GM12878 (cell line): Measurements from ENCODE around the gene POR. TPM values are rescaled to one million over a fixed set of nuclear protein-coding genes. Genes with fewer than 3 reads are reported as not detected.

ENCODE experiments used
- ATAC-seq: fragments of 200-7000 bp; cut with Tn5 transposase; 3 replicates; pipeline ENCODE4 v1.9.1; 2020; ENCODE audit warnings: mild to moderate bottlenecking, moderate library complexity
- BruUV-seq: library from RNA; stranded (reverse); fragments of 400-500 nt; replicated peaks from 2 replicates; lab custom pipeline; 2021; lab: Mats Ljungman, UMichigan
- CTCF ChIA-PET: fragments of 300-600 bp; sonication (Branson Sonifier 250); formaldehyde crosslinking; extraction: SDS; loops from one replicate; lab custom pipeline; 2021; ENCODE audit warnings: inconsistent platforms; lab: Yijun Ruan, JAX
- POLR2A ChIA-PET: fragments of 350-600 bp; formaldehyde crosslinking; extraction: SDS; loops from one replicate; lab custom pipeline; 2021; ENCODE audit warnings: inconsistent platforms; lab: Charles Lee
- RAD21 ChIA-PET: fragments of 300-600 bp; sonication (Branson Sonifier 250); formaldehyde crosslinking; loops from one replicate; lab custom pipeline; 2023; ENCODE audit warnings: antibody characterized with exemption; ENCODE audit not compliant: unreplicated experiment; lab: Charles Lee
- SMC1A ChIA-PET: fragments of 300-600 bp; sonication (Branson Sonifier 250); formaldehyde crosslinking; loops from one replicate; lab custom pipeline; 2023; ENCODE audit not compliant: unreplicated experiment, uncharacterized antibody; lab: Charles Lee
- DNase-seq: peaks from one replicate; pipeline ENCODE4 v3.0.0-alpha.2; 2011; ENCODE audit warnings: low read depth, low spot score
- FAIRE-seq: peaks from 3 replicates; lab custom pipeline; 2011; peaks lifted over from hg19 to GRCh38; lab: Jason Lieb, UNC
- H2AFZ ChIP-seq: 2 replicates; pipeline ENCODE4 v1.6.0; 2011; ENCODE audit warnings: low read depth, low read length, control low read depth; ENCODE audit not compliant: control insufficient read depth
- H3K27ac ChIP-seq: 2 replicates; pipeline ENCODE4 v1.5.1; 2011; ENCODE audit warnings: control low read depth; ENCODE audit not compliant: control insufficient read depth, insufficient read depth
- H3K27me3 ChIP-seq, 2 experiments: replicated peaks in 1 of 2; 2 replicates each; pipeline versions ENCODE4 v1.6.0 to v1.6.1; 2011; ENCODE audit warnings: low read length in 1 of 2; ENCODE audit not compliant: control insufficient read depth in 2 of 2, insufficient read depth in 2 of 2
- H3K36me3 ChIP-seq, 2 experiments: 2 replicates each; pipeline ENCODE4 v1.5.1; 2011; ENCODE audit warnings: low read length in 1 of 2; ENCODE audit not compliant: control insufficient read depth in 2 of 2, insufficient read depth in 2 of 2
- H3K4me1 ChIP-seq: 2 replicates; pipeline ENCODE4 v1.6.1; 2011; ENCODE audit warnings: mild to moderate bottlenecking, low read length, moderate library complexity, mixed read lengths; ENCODE audit not compliant: control insufficient read depth, insufficient read depth
- H3K4me2 ChIP-seq: 2 replicates; pipeline ENCODE4 v1.6.0; 2011; ENCODE audit warnings: control low read depth; ENCODE audit not compliant: control insufficient read depth, insufficient read depth
- H3K4me3 ChIP-seq: fragments of 200-600 bp; sonication (generic); 2 replicates; pipeline ENCODE4 v1.5.1; 2016
- H3K79me2 ChIP-seq: 2 replicates; pipeline ENCODE4 v1.6.0; 2011; ENCODE audit warnings: low read length; ENCODE audit not compliant: control insufficient read depth, insufficient read depth
- H3K9ac ChIP-seq: 2 replicates; pipeline ENCODE4 v1.8.0; 2011; ENCODE audit warnings: low read length, control low read depth, mixed read lengths; ENCODE audit not compliant: control insufficient read depth, insufficient read depth
- H3K9me3 ChIP-seq: replicated peaks from 3 replicates; pipeline ENCODE4 v1.5.1; 2011; ENCODE audit warnings: mild to moderate bottlenecking, low read length; ENCODE audit not compliant: control insufficient read depth, insufficient read depth
- H4K20me1 ChIP-seq: 2 replicates; pipeline ENCODE4 v1.6.0; 2011; ENCODE audit not compliant: control insufficient read depth, insufficient read depth
- CHD1 ChIP-seq: IDR thresholded peaks from 2 replicates; pipeline ENCODE4 v1.6.1; 2012; ENCODE audit warnings: low read depth, low read length, improper control_type of control experiment
- HDAC2 ChIP-seq: fragments of 200-600 bp; sonication (generic); IDR thresholded peaks from 2 replicates; pipeline ENCODE4 v1.6.1; 2017
- REST ChIP-seq: IDR thresholded peaks from 2 replicates; pipeline ENCODE4 v1.6.1; 2012; ENCODE audit warnings: mild to moderate bottlenecking, low read depth, low read length
- SMAD1 ChIP-seq: fragments of 450-650 bp; IDR thresholded peaks from 2 replicates; pipeline ENCODE4 v1.6.1; 2018; ENCODE audit warnings: mild to moderate bottlenecking, low read depth; ENCODE audit not compliant: partially characterized antibody
- STAT1 ChIP-seq: fragments of 450-650 bp; conservative IDR thresholded peaks from 2 replicates; pipeline ENCODE4 v1.6.1; 2014; ENCODE audit warnings: antibody characterized with exemption, mild to moderate bottlenecking
- ZSCAN29 ChIP-seq: fragments of 450-650 bp; IDR thresholded peaks from 2 replicates; pipeline ENCODE4 v1.6.1; 2017; ENCODE audit warnings: mild to moderate bottlenecking, moderate library complexity
- WGBS: methylation state at CpG from one replicate; pipeline ENCODE4 v1.1.6; 2016; ENCODE audit warnings: low lambda C conversion rate; ENCODE audit not compliant: insufficient replicate concordance, insufficient coverage; ENCODE audit errors: missing lambda C conversion rate; 5-methylcytosine and 5-hydroxymethylcytosine counted together
- in situ Hi-C: fragments of 300-500 bp; cut with MboI; formaldehyde crosslinking; loops from 9 replicates; pipeline ENCODE4 v1.14.3; 2018; ENCODE audit warnings: mixed read lengths
- intact Hi-C: fragments of 100-400 bp; cut with micrococcal nuclease; formaldehyde crosslinking; loops from one replicate; pipeline ENCODE4 v1.14.2; 2022; ENCODE audit not compliant: unreplicated experiment
- polyA plus RNA-seq, 11 experiments: library from polyadenylated mRNA; depleted of rRNA in 4 of 11; unstranded in 6 of 11; stranded (reverse) in 5 of 11; fragments of >200 nt; fragmentation: Nextera tagmentation in 4 of 11; fragmentation: Illumina TruSeq in 1 of 11; extraction: Ambion mirVana in 4 of 11; extraction: Trizol in 1 of 11; gene quantifications; 1 replicate in 1 of 11; 2 replicates in 10 of 11; pipeline versions ENCODE4 v1.2.1 to v1.2.3, GENCODE V29; 2011 to 2016; ENCODE audit warnings: inconsistent platforms in 2 of 11, missing spikeins in 2 of 11, low read depth in 1 of 11
- total RNA-seq, 4 experiments: library from RNA; depleted of rRNA in 3 of 4; stranded (reverse); fragments of >200 nt in 3 of 4; fragmentation: Illumina TruSeq in 1 of 4; extraction: Trizol in 1 of 4; gene quantifications; 2 replicates each; pipeline versions ENCODE4 v1.2.1 to v1.2.3, GENCODE V29; 2013 to 2021
- TF ChIP-seq, protein P1 (sequence below): fragments of 450-650 bp; formaldehyde crosslinking; IDR thresholded peaks from 2 replicates; pipeline ENCODE4 v1.4.0; 2020; ENCODE audit warnings: mild to moderate bottlenecking, moderate library complexity
- TF ChIP-seq, protein P2 (sequence below): fragments of 450-650 bp; IDR thresholded peaks from 2 replicates; pipeline ENCODE4 v1.6.1; 2017; ENCODE audit warnings: mild to moderate bottlenecking, moderate library complexity

POR gene
- total and polyA plus RNA-seq, 10 of the 15 experiments (the other 5 are each of a cell fraction or from before 2014, with no cell fraction given) = 2.2 to 75.8 (median 35.9) TPM

DNA sequence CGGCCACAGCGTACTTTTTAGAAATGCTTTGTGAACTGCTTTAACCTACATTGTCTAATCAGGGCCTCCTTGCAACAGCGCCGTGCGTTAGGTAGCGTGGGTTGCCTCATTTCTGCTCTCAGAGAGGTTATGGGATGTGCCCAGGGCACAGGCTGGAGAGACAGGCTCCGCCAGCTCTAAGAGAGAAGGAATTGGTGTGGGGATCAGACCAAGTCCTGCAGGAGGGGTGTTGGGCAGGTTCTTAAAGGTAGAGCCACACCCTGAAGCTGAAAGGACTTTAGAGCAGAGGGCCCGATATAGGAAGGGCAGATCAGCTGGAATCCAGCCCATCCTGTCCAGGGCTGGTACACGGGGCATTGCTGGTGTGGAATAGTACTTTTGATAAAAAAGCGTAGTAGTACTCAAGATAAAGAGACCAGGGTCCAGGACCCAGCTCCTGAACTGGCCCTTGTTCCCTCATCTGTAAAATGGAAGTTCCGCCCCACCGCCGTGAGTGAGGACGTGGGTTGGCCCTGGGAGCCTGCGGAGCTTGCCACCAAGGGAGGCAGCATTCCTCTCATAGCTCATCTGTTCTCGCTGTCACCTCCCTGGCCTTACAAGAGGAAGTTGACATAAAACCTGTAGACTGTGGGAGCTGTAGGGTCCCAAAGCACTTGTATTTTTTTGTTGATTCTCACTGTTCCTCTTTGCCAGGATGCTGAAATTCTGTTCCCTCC is 42.2 kb downstream of the POR start:
- ATAC-seq (no peak), FAIRE-seq (no peak), DNase-seq (no peak)
- ChIA-PET CTCF (interaction anchor here (2.0 kb wide), 1 partner anchor 63 kb away, joined by 5 read pairs; no protein-coding TSS in a partner anchor), POLR2A (no interaction called here), SMC1A (no interaction called here), RAD21 (no interaction called here)
- Histone ChIP-seq H3K36me3 (peaks cover 4 to 6% of the 10 kb centered on the region in 2 experiments; a peak in 3 of 4 replicates), H3K79me2 (no peaks in the 10 kb centered on the region), H3K4me1 (no peaks in the 10 kb centered on the region), H3K4me3 (no peak overlapping the region), H2AFZ (no peak overlapping the region), H3K9me3 (no peaks in the 10 kb centered on the region), H3K27ac (no peak overlapping the region), H3K4me2 (no peak overlapping the region), H3K9ac (no peak overlapping the region), H3K27me3 (no peaks in the 10 kb centered on the region), H4K20me1 (no peaks in the 10 kb centered on the region)
- no TSS peak for BruUV-seq
- in situ Hi-C loops = no loop called here
- intact Hi-C loops = no loop called here
- WGBS = 91% methylated on average over 16 of the region's 16 CpGs
- TF ChIP-seq REST (no peak), CHD1 (no peak), HDAC2 (no peak), ZSCAN29 (no peak), STAT1 (no peak), SMAD1 (no peak)
- TF ChIP-seq, protein P1, sequence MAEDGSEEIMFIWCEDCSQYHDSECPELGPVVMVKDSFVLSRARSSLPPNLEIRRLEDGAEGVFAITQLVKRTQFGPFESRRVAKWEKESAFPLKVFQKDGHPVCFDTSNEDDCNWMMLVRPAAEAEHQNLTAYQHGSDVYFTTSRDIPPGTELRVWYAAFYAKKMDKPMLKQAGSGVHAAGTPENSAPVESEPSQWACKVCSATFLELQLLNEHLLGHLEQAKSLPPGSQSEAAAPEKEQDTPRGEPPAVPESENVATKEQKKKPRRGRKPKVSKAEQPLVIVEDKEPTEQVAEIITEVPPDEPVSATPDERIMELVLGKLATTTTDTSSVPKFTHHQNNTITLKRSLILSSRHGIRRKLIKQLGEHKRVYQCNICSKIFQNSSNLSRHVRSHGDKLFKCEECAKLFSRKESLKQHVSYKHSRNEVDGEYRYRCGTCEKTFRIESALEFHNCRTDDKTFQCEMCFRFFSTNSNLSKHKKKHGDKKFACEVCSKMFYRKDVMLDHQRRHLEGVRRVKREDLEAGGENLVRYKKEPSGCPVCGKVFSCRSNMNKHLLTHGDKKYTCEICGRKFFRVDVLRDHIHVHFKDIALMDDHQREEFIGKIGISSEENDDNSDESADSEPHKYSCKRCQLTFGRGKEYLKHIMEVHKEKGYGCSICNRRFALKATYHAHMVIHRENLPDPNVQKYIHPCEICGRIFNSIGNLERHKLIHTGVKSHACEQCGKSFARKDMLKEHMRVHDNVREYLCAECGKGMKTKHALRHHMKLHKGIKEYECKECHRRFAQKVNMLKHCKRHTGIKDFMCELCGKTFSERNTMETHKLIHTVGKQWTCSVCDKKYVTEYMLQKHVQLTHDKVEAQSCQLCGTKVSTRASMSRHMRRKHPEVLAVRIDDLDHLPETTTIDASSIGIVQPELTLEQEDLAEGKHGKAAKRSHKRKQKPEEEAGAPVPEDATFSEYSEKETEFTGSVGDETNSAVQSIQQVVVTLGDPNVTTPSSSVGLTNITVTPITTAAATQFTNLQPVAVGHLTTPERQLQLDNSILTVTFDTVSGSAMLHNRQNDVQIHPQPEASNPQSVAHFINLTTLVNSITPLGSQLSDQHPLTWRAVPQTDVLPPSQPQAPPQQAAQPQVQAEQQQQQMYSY (CRISPR knock-in tag) = no peak
- TF ChIP-seq, protein P2, sequence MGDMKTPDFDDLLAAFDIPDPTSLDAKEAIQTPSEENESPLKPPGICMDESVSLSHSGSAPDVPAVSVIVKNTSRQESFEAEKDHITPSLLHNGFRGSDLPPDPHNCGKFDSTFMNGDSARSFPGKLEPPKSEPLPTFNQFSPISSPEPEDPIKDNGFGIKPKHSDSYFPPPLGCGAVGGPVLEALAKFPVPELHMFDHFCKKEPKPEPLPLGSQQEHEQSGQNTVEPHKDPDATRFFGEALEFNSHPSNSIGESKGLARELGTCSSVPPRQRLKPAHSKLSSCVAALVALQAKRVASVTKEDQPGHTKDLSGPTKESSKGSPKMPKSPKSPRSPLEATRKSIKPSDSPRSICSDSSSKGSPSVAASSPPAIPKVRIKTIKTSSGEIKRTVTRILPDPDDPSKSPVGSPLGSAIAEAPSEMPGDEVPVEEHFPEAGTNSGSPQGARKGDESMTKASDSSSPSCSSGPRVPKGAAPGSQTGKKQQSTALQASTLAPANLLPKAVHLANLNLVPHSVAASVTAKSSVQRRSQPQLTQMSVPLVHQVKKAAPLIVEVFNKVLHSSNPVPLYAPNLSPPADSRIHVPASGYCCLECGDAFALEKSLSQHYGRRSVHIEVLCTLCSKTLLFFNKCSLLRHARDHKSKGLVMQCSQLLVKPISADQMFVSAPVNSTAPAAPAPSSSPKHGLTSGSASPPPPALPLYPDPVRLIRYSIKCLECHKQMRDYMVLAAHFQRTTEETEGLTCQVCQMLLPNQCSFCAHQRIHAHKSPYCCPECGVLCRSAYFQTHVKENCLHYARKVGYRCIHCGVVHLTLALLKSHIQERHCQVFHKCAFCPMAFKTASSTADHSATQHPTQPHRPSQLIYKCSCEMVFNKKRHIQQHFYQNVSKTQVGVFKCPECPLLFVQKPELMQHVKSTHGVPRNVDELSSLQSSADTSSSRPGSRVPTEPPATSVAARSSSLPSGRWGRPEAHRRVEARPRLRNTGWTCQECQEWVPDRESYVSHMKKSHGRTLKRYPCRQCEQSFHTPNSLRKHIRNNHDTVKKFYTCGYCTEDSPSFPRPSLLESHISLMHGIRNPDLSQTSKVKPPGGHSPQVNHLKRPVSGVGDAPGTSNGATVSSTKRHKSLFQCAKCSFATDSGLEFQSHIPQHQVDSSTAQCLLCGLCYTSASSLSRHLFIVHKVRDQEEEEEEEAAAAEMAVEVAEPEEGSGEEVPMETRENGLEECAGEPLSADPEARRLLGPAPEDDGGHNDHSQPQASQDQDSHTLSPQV = no peak
